AG10803 (cell line): ENCODE results near the gene BRSK1.

Experiments
- DNase-seq: peaks from one replicate; pipeline ENCODE4 v3.0.0; 2010; ENCODE audit warnings: low read depth
- H3K4me3 ChIP-seq: 2 replicates; pipeline ENCODE4 v1.5.1; 2011; ENCODE audit warnings: mild to moderate bottlenecking, low read length, control low read depth
- TF ChIP-seq, protein P1 (sequence below): conservative IDR thresholded peaks from 2 replicates; pipeline ENCODE4 v1.5.1; 2011; ENCODE audit warnings: mild to moderate bottlenecking, low read length, control low read depth, inconsistent platforms

Gene BRSK1

GRCh38 chr19:55301459-55302317 lies 17.9 kb downstream of the BRSK1 start:
- peak overlapping the region; percentile 56 for H3K4me3 ChIP-seq
- peak; percentile 56 for DNase-seq
- TF ChIP-seq, protein P1, sequence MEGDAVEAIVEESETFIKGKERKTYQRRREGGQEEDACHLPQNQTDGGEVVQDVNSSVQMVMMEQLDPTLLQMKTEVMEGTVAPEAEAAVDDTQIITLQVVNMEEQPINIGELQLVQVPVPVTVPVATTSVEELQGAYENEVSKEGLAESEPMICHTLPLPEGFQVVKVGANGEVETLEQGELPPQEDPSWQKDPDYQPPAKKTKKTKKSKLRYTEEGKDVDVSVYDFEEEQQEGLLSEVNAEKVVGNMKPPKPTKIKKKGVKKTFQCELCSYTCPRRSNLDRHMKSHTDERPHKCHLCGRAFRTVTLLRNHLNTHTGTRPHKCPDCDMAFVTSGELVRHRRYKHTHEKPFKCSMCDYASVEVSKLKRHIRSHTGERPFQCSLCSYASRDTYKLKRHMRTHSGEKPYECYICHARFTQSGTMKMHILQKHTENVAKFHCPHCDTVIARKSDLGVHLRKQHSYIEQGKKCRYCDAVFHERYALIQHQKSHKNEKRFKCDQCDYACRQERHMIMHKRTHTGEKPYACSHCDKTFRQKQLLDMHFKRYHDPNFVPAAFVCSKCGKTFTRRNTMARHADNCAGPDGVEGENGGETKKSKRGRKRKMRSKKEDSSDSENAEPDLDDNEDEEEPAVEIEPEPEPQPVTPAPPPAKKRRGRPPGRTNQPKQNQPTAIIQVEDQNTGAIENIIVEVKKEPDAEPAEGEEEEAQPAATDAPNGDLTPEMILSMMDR, result peak; percentile 80

- TF ChIP-seq, protein P1, result no peak
- DNase-seq, result no peak
- peak overlapping the region; percentile 42; the same call in 1 of the 2 replicates for H3K4me3 ChIP-seq
Measured at GRCh38 chr19:55302318-55302703, 18.5 kb downstream of the BRSK1 start.

- H3K4me3 ChIP-seq, result no peak overlapping the region
- no peak for DNase-seq
- TF ChIP-seq, protein P1, result no peak
Measured at GRCh38 chr19:55303477-55303876, 19.7 kb downstream of the BRSK1 start.

- peak; percentile 33 for DNase-seq
- TF ChIP-seq, protein P1, result no peak
- H3K4me3 ChIP-seq, result no peak overlapping the region
Measured at GRCh38 chr19:55304279-55304978, 20.6 kb downstream of the BRSK1 start.

GRCh38 chr19:55304980-55305379 lies 21.2 kb downstream of the BRSK1 start:
- H3K4me3 ChIP-seq, result no peak overlapping the region
- TF ChIP-seq, protein P1, result no peak
- DNase-seq, result no peak

- peak; percentile 22 for DNase-seq
- TF ChIP-seq, protein P1, result no peak
- no peak overlapping the region for H3K4me3 ChIP-seq
Measured at GRCh38 chr19:55305491-55305890, 21.7 kb downstream of the BRSK1 start.
